Neural progenitor cell (in vitro differentiated cells): Measurements from ENCODE around the gene PITPNC1. TPM values are rescaled to one million over a fixed set of nuclear protein-coding genes. Genes with fewer than 3 reads are reported as not detected.

Experiments
- DNase-seq: peaks from one replicate; pipeline ENCODE4 v3.0.0-alpha.2; 2016; ENCODE audit warnings: low spot score
- H2AFZ ChIP-seq: fragments of 200-600 bp; sonication (generic); replicated peaks from 2 replicates; pipeline ENCODE4 v1.6.1; 2016; ENCODE audit warnings: antibody characterized with exemption
- H3F3A ChIP-seq: fragments of 200-600 bp; sonication (generic); 2 replicates; pipeline ENCODE4 v1.6.1; 2016; ENCODE audit warnings: antibody characterized with exemption, low read depth
- H3K27ac ChIP-seq: fragments of 200-600 bp; sonication (generic); 2 replicates; pipeline ENCODE4 v1.5.1; 2016; ENCODE audit warnings: mild to moderate bottlenecking
- H3K27me3 ChIP-seq: fragments of 200-600 bp; sonication (generic); 2 replicates; pipeline ENCODE4 v1.6.1; 2016; ENCODE audit warnings: mild to moderate bottlenecking, moderate library complexity
- H3K36me3 ChIP-seq: fragments of 200-600 bp; sonication (generic); 2 replicates; pipeline ENCODE4 v1.5.1; 2016
- H3K4me1 ChIP-seq: fragments of 200-600 bp; sonication (generic); 2 replicates; pipeline ENCODE4 v1.6.1; 2016; ENCODE audit warnings: mixed run types
- H3K4me2 ChIP-seq: fragments of 200-600 bp; sonication (generic); 2 replicates; pipeline ENCODE4 v1.6.1; 2016
- H3K4me3 ChIP-seq: fragments of 200-600 bp; sonication (generic); 2 replicates; pipeline ENCODE4 v1.5.1; 2016
- H3K79me2 ChIP-seq: fragments of 200-600 bp; sonication (generic); 2 replicates; pipeline ENCODE4 v1.6.1; 2016; ENCODE audit warnings: low read depth
- H3K9ac ChIP-seq: fragments of 200-600 bp; sonication (generic); 2 replicates; pipeline ENCODE4 v1.6.1; 2016
- H3K9me3 ChIP-seq: fragments of 200-600 bp; sonication (generic); 2 replicates; pipeline ENCODE4 v1.5.1; 2016; ENCODE audit warnings: low read depth
- H4K20me1 ChIP-seq: fragments of 200-600 bp; sonication (generic); 2 replicates; pipeline ENCODE4 v1.6.1; 2016; ENCODE audit warnings: low read depth
- H3K27ac Mint-ChIP-seq: 3 replicates; pipeline ENCODE4 v1.8.0; 2021; ENCODE audit warnings: mixed read lengths
- H3K27me3 Mint-ChIP-seq: 2 replicates; pipeline ENCODE4 v1.8.0; 2022; ENCODE audit warnings: low read depth, mild to moderate bottlenecking, inconsistent platforms, moderate library complexity, mixed read lengths; ENCODE audit not compliant: insufficient read depth
- H3K36me3 Mint-ChIP-seq: 3 replicates; pipeline ENCODE4 v1.8.0; 2021; ENCODE audit warnings: mixed read lengths
- H3K4me1 Mint-ChIP-seq: 3 replicates; pipeline ENCODE4 v1.8.0; 2021; ENCODE audit warnings: mixed read lengths
- H3K4me3 Mint-ChIP-seq: 3 replicates; pipeline ENCODE4 v1.8.0; 2021; ENCODE audit warnings: mild to moderate bottlenecking, moderate library complexity, mixed read lengths
- H3K9me3 Mint-ChIP-seq: 3 replicates; pipeline ENCODE4 v1.8.0; 2020; ENCODE audit warnings: mixed read lengths
- CTCF ChIP-seq: fragments of 200-600 bp; sonication (generic); IDR thresholded peaks from 2 replicates; pipeline ENCODE4 v1.5.1; 2017; ENCODE audit warnings: antibody characterized with exemption, mild to moderate bottlenecking
- EZH2 ChIP-seq: fragments of 200-600 bp; sonication (generic); IDR thresholded peaks from 2 replicates; pipeline ENCODE4 v1.6.1; 2017; ENCODE audit warnings: antibody characterized with exemption, mild to moderate bottlenecking, moderate library complexity
- EZH2phosphoT487 ChIP-seq: fragments of 200-600 bp; sonication (generic); IDR thresholded peaks from 2 replicates; pipeline ENCODE4 v1.6.1; 2017; ENCODE audit warnings: antibody characterized with exemption
- total RNA-seq: library from RNA; depleted of rRNA; stranded (reverse); fragments of >200 nt; gene quantifications from 2 replicates; pipeline ENCODE4 v1.2.3, GENCODE V29; 2015; ENCODE audit warnings: low replicate concordance

PITPNC1 gene
- total RNA-seq, 1 donor from 2014 or later = 8.1 TPM

DNA sequence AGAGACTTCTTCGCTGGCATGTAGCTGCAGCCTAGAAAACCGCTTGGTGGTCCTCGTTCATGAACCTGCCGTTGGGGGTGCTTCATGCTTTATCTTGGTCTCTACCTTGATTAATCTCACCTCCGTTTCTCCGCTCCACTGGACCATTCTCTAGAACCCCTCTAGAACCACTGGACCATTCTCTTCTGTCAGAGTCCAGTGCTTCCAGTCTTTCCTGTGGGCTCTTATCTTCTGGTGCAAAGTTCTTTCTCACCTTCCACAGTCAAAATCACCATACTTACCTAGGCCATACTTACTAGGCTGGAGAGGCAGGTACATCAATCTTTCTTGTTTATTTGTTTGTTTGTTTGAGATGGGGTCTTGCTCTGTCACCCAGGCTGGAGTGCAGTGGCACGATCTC is 71.4 kb downstream of the PITPNC1 start:
- H3K27ac Mint-ChIP-seq = no peak overlapping the region
- no peak for DNase-seq
- H3K4me3 Mint-ChIP-seq = no peak overlapping the region
- peaks cover 10% of the 10 kb centered on the region for H3K27me3 Mint-ChIP-seq
- Histone ChIP-seq H3K36me3 (no peaks in the 10 kb centered on the region), H3K9me3 (no peaks in the 10 kb centered on the region), H2AFZ (no peak overlapping the region), H3K79me2 (peaks cover 8% of the 10 kb centered on the region), H3K27ac (no peak overlapping the region), H3K4me1 (peaks cover 19% of the 10 kb centered on the region), H3K4me2 (no peak overlapping the region), H3K27me3 (no peaks in the 10 kb centered on the region), H3K9ac (no peak overlapping the region), H3K4me3 (no peak overlapping the region), H4K20me1 (no peaks in the 10 kb centered on the region), H3F3A (peaks cover 13% of the 10 kb centered on the region)
- no peak for TF ChIP-seq CTCF
- no peak for TF ChIP-seq EZH2phosphoT487
- no peak for TF ChIP-seq EZH2
- peaks cover 4% of the 10 kb centered on the region for H3K36me3 Mint-ChIP-seq
- H3K9me3 Mint-ChIP-seq = no peaks in the 10 kb centered on the region
- H3K4me1 Mint-ChIP-seq = peaks cover 31% of the 10 kb centered on the region

- Histone ChIP-seq H3K4me2 (no peak overlapping the region), H3K27me3 (no peaks in the 10 kb centered on the region), H3K4me1 (peaks cover 19% of the 10 kb centered on the region), H4K20me1 (no peaks in the 10 kb centered on the region), H3K9ac (no peak overlapping the region), H3K4me3 (no peak overlapping the region), H2AFZ (no peak overlapping the region), H3K79me2 (peaks cover 8% of the 10 kb centered on the region), H3K27ac (no peak overlapping the region), H3K9me3 (no peaks in the 10 kb centered on the region), H3F3A (peaks cover 13% of the 10 kb centered on the region), H3K36me3 (no peaks in the 10 kb centered on the region)
- DNase-seq = no peak
- H3K4me3 Mint-ChIP-seq = no peak overlapping the region
- H3K4me1 Mint-ChIP-seq = peaks cover 28% of the 10 kb centered on the region
- H3K36me3 Mint-ChIP-seq = peaks cover 4% of the 10 kb centered on the region
- no peak for TF ChIP-seq EZH2phosphoT487
- no peak for TF ChIP-seq CTCF
- TF ChIP-seq EZH2 = no peak
- H3K9me3 Mint-ChIP-seq = no peaks in the 10 kb centered on the region
- peaks cover 10% of the 10 kb centered on the region for H3K27me3 Mint-ChIP-seq
- H3K27ac Mint-ChIP-seq = no peak overlapping the region
Measured at GRCh38 chr17:67449065-67449464, 72.0 kb downstream of the PITPNC1 start.

DNA sequence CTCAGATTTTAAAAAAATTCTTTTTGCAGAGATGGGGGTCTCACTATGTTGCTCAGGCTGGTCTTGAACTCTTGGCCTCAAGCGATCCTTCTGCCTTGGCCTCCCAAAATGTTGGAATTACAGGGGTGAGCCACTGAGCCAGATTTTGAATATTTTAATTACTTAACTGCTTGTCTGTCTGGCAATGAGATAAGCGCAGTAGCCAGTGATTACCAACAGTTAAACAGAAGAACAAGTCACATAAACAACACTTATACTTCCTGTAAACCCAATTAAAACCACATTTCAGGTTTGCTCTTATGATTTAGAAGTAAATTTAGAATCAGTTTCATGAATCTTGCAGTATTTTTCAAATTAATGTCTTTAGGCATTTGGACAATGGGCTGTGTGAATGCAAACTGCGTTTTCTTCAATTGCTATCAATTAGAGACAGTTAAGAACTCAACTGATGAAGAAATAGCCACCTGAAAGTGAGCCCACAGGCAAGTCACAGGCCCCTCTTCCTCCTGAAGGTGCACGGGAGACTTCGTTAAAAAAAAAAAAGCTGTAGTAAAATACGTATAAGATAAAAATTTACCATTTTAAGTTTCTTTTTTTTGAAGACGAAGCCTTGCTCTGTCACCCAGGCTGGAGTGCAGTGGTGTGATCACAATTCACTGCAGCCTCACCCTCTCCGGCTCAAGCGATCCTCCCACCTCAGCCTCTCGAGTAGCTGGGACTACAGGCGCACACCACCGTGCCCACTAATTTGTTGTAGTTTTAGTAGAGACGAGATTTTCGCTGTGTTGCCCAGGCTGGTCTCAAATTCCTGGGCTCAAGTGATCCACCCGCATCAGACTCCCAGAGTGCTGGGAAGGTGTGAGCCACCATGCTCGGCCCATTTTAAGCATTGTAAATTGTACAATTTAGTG is 73.0 kb downstream of the PITPNC1 start:
- Histone ChIP-seq H2AFZ (no peak overlapping the region), H3F3A (peaks cover 12% of the 10 kb centered on the region), H3K9ac (no peak overlapping the region), H3K79me2 (peaks cover 7% of the 10 kb centered on the region), H3K4me1 (peaks cover 17% of the 10 kb centered on the region), H3K9me3 (no peaks in the 10 kb centered on the region), H3K4me2 (no peak overlapping the region), H3K36me3 (no peaks in the 10 kb centered on the region), H3K27me3 (no peaks in the 10 kb centered on the region), H3K4me3 (no peak overlapping the region), H3K27ac (no peak overlapping the region), H4K20me1 (no peaks in the 10 kb centered on the region)
- peak overlapping the region; percentile 50 for H3K27ac Mint-ChIP-seq
- peaks cover 6% of the 10 kb centered on the region for H3K27me3 Mint-ChIP-seq
- TF ChIP-seq EZH2phosphoT487 (no peak), EZH2 (no peak), CTCF (no peak)
- no peak for DNase-seq
- peaks cover 21% of the 10 kb centered on the region for H3K4me1 Mint-ChIP-seq
- no peak overlapping the region for H3K4me3 Mint-ChIP-seq
- H3K9me3 Mint-ChIP-seq = no peaks in the 10 kb centered on the region
- H3K36me3 Mint-ChIP-seq = peaks cover 4% of the 10 kb centered on the region
